Frontal cortex (tissue), 4 donors: ENCODE measurements around the gene TMEM187. TPM values are rescaled to one million over a fixed set of nuclear protein-coding genes. Genes with fewer than 3 reads are reported as not detected.

Experiments used
- DNase-seq, 2 donors: peaks; one replicate each; pipeline ENCODE4 v3.0.0; 2012; ENCODE audit warnings: low spot score in 2 of 2
- FAIRE-seq: peaks from 2 replicates; lab custom pipeline; 2012; peaks lifted over from hg19 to GRCh38; lab: Jason Lieb, UNC
- small RNA-seq: library from RNA; depleted of rRNA; stranded (forward); fragments of <200 nt; gene quantifications from one replicate; pipeline ENCODE3, GENCODE V24; 2014
- total RNA-seq: library from RNA; depleted of rRNA; stranded (reverse); fragments of >200 nt; gene quantifications from one replicate; pipeline ENCODE4 v1.2.3, GENCODE V29; 2014
- donor health status: control.
- donor health status: control.
- donor health status: control.

The TMEM187 gene
- total RNA-seq, 1 donor from 2014 or later: 1.6 TPM

DNA sequence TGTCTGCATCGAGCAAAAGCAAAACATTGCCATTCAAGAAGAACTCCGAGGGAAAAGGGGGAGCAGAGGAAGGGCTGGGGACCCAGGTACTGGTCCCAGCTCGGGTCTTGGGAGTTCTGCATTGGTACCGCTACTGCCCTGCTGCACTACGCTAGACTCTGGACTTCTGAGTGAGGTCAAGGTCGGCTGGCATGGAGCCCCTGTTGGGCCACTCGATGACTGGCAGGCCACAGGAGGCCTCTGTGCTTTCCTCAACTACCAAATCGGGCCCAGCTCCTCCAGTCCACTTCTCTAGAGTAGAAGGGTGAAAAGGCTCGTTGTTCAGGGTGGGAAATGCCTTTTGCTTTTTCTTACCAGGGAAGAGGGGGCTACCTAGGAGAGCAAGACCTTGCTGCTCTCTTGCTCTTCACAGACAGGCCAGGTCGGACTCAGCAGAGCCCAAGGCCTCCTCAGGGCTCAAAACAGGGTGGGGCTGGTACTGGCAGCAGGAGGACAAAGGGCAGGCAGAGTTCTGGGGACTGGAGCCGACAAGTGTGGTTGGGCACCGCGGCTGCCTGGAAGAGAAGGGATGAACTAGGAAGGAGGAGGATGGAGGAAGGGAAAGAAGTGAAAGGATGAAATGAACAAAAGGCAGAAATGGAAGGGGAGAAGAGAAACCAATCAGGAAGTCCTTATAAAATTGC lies 56.1 kb downstream of the TMEM187 start:
- no peak for DNase-seq
- FAIRE-seq: no peak

DNA sequence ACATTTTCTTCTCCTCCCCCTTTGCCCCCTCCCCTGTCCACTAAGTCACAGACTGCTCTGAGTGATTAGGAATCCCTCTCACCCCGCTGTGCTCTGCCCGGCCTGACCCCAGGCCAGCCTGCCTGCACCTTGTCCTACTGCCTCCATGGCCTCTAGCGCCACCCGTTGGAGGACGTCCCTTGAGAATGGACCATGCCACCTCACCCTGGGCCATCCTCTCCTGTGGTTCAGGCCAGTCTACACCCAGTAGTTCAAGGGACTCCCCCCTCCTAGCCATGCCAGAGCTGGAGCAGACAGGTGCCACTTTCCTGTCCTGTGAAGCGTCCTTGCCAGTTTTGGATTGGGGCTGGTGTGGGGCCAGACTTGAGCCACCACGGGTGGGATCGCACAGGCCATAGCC lies 56.9 kb downstream of the TMEM187 start:
- FAIRE-seq: no peak
- no peak for DNase-seq

DNA sequence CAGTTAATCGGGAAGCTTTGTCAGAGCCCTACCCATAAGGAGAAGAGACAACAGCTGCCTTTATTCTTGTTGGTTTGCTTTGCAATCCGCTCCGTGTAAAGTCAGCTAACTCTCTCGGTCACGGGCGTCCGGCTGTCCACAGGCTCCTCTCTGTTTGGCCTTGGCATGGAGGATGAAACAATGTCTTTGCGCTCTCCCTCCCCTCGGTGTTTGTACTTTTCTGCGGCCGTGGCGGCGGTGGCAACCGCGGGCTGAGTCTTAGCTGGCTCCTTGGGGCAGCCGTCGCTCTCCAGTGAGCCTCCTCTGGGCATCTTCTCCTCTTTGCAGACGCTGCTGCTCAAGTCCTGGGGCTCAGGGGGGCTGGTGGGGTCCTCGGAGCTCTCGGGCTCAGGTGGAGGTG lies 57.7 kb downstream of the TMEM187 start:
- FAIRE-seq (no peak), DNase-seq (no peak)

DNA sequence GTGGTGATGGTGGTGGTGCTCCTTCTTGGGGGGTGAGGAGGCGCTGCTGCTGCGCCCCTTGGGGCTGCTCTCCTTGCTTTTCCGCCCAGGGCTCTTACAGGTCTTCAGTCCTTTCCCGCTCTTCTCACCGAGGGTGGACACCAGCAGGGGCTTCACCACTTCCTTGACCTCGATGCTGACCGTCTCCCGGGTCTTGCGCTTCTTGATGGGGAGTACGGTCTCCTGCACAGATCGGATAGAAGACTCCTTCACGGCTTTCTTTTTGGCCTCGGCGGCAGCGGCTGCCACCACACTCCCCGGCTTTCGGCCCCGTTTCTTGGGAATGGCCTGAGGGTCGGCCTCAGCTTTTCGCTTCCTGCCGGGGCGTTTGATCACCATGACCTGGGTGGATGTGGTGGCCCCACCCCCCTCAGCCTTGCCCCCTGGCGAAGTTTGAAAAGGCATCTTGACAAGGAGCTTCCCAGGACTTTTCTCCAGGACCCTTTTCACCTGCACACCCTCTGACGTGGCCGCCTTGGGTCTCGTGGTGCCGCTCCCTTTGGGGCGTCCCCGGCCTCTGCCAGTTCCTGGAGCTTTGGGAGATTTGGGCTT lies 58.3 kb downstream of the TMEM187 start:
- FAIRE-seq (no peak), DNase-seq (no peak)

DNA sequence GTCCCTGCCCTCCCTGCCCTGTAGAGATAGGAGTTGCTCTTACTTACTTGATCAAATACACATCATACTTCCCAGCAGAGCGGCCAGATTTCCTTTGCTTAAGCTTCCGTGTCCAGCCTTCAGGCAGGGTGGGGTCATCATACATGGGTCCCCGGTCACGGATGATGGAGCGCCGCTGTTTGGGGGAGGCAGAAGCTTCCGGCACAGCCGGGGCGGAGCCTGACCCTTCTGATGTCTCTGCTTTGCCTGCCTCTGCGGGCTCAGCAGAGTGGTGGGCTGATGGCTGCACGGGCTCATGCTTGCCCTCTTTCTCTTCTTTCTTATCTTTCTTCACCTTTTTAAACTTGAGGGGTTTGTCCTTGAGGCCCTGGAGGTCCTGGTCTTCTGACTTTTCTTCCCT lies 59.6 kb downstream of the TMEM187 start:
- FAIRE-seq (no peak), DNase-seq (no peak)

DNA sequence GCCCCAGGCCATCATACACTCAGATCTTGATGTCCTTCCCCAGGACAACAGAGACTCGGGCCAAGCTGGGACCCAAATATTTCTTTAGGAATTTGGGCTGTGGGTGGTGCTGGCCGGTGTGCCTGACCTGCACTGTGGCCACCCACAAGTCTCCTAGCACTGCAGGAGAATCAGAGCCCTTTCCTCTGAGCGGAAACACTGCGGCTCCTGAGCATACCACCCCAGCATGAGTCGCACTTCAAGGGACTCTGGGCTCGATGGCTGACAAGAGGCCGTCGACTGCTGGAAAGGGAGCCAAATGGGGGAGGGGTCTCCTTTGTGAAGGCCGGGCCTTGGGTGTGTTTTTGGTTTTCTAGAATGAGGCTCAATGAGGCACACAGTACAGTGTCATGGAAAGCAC lies 60.1 kb downstream of the TMEM187 start:
- DNase-seq (no peak), FAIRE-seq (no peak)

Small RNA genes within 50 kb of the gene (small RNA-seq; reads per million reads assigned to genes)
- not detected for gene MIR3202-1

Other genes starting within 250 kb of the TMEM187 start
- 57.5 TPM for gene BCAP31, start 248.4 kb upstream of the TMEM187 start, total RNA-seq
- 3.7 TPM for gene ABCD1, start 247.9 kb upstream of the TMEM187 start, total RNA-seq
- 0.82 TPM for gene PLXNB3, start 208.5 kb upstream of the TMEM187 start, total RNA-seq
- gene SRPK3, start 191.7 kb upstream of the TMEM187 start, total RNA-seq: under 0.01 TPM
- gene IDH3G, start 178.4 kb upstream of the TMEM187 start, total RNA-seq: 49.7 TPM
- 84.4 TPM for gene SSR4, start 178.1 kb upstream of the TMEM187 start, total RNA-seq
- gene PDZD4, start 142.2 kb upstream of the TMEM187 start, total RNA-seq: 165 TPM
- gene L1CAM, start 86.6 kb upstream of the TMEM187 start, total RNA-seq: 101 TPM
- gene AVPR2, start 68.1 kb upstream of the TMEM187 start, total RNA-seq: not detected
- gene ARHGAP4, start 46.5 kb upstream of the TMEM187 start, total RNA-seq: 5.7 TPM
- gene NAA10, start 37.7 kb upstream of the TMEM187 start, total RNA-seq: 21.6 TPM
- gene RENBP, start 28.1 kb upstream of the TMEM187 start, total RNA-seq: 2.4 TPM
- 9.4 TPM for gene HCFC1, start 936 bp upstream of the TMEM187 start, total RNA-seq
- gene IRAK1, start 47.1 kb downstream of the TMEM187 start, total RNA-seq: 6.9 TPM
- 21.2 TPM for gene MECP2, start 125.0 kb downstream of the TMEM187 start, total RNA-seq
- gene OPN1LW, start 171.5 kb downstream of the TMEM187 start, total RNA-seq: not detected
- not detected for gene OPN1MW, start 209.8 kb downstream of the TMEM187 start, total RNA-seq
- not detected for gene OPN1MW2, start 247.0 kb downstream of the TMEM187 start, total RNA-seq